ENCODE results near the gene SRGAP3. TPM values are rescaled to one million over a fixed set of nuclear protein-coding genes. Genes with fewer than 3 reads are reported as not detected.
A peak's percentile ranks its signal among the peaks of the same experiment; 100 is the strongest.

SRGAP3 gene
- total RNA-seq, 2 donors from 2014 or later, result 1.7 to 3.4 TPM

DNA sequence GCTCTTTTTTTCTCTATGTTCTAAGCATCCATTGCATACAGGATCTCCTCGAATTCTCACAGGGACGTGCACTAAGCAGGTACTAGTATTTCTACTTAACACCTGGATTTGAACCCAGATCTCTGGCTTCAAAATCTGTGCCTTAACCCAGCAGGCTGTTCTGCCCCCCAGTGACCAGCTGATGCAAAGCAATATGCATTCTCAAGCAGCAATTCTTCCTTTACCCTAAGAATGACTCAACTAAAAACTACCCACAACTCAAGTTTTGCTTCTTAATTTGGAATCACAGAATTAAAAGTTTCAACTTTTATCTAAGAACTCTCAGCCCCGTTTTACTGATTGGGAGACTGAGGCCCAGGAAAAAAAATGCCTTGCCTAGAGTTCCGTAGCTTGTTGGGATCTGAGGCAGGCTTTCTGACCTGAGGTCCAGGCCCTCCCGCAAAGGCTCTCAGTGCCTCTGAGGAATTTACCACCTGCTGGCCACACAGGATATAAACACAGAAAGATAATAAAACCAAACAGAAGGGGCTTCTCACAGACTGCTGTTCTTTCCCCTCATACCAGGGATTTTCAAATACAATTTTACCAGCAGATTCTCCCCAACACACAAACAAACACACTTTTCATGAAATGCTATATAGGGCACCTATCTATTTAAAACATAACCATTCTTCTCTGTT is 170.7 kb downstream of the SRGAP3 start:
- intact Hi-C loops (cut with DNase I), result no loop called here
- no peak for DNase-seq (ENCODE audit: low spot score)

- no peak for DNase-seq (ENCODE audit: low spot score)
- intact Hi-C loops (cut with DNase I), result no loop called here
Measured at GRCh38 chr3:9077029-9077428, 172.4 kb downstream of the SRGAP3 start.

- DNase-seq (ENCODE audit: low spot score), result no peak
- intact Hi-C loops (cut with DNase I), result no loop called here
Measured at GRCh38 chr3:9075762-9076161, 173.7 kb downstream of the SRGAP3 start.

- intact Hi-C loops (cut with DNase I), result no loop called here
- no peak for DNase-seq (ENCODE audit: low spot score)
Measured at GRCh38 chr3:9074079-9074478, 175.4 kb downstream of the SRGAP3 start.

- DNase-seq (ENCODE audit: low spot score), result no peak
- intact Hi-C loops (cut with DNase I), result no loop called here
Measured at GRCh38 chr3:9072667-9073009, 176.8 kb downstream of the SRGAP3 start.

- intact Hi-C loops (cut with DNase I), result no loop called here
Measured at GRCh38 chr3:9071936-9072666, 177.3 kb downstream of the SRGAP3 start.

DNA sequence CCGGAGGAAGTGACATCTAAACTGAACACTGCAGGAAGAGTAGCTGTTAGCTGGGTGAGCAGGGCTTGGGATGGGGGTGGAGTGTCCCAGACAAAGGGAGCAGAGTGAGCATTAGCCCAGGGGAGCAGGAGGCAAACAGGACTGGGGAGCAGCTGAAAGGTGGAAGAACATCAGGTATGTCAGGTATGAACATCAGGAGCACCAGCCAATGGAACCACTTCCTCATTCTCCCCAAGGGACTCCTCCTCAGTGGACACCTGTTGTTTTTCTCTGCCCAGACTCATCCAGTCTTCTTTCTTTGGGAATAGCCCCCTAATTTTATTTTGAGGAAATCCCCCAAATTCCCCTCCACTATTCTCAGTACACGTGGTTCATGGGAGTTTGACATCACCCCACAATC is 178.5 kb downstream of the SRGAP3 start:
- intact Hi-C loops (cut with DNase I), result no loop called here

More at GRCh38 chr3:9071936-9072666, 177.3 kb downstream of the SRGAP3 start:
- DNase-seq (ENCODE audit: low spot score), result peak; percentile 64

GRCh38 chr3:9069971-9070370 is 179.5 kb downstream of the SRGAP3 start:
- intact Hi-C loops (cut with DNase I), result loop anchor here (5.0 to 10.0 kb wide), 2 partner anchors 75 to 98 kb away; no protein-coding TSS in a partner anchor

More for the DNA sequence above, 178.5 kb downstream of the SRGAP3 start:
- DNase-seq (ENCODE audit: low spot score), result no peak

GRCh38 chr3:9068051-9068450 is 181.4 kb downstream of the SRGAP3 start:
- no peak for DNase-seq (ENCODE audit: low spot score)
- intact Hi-C loops (cut with DNase I), result loop anchor here (5.0 to 10.0 kb wide), 2 partner anchors 73 to 96 kb away; no protein-coding TSS in a partner anchor

More at GRCh38 chr3:9069971-9070370, 179.5 kb downstream of the SRGAP3 start:
- DNase-seq (ENCODE audit: low spot score), result no peak

DNA sequence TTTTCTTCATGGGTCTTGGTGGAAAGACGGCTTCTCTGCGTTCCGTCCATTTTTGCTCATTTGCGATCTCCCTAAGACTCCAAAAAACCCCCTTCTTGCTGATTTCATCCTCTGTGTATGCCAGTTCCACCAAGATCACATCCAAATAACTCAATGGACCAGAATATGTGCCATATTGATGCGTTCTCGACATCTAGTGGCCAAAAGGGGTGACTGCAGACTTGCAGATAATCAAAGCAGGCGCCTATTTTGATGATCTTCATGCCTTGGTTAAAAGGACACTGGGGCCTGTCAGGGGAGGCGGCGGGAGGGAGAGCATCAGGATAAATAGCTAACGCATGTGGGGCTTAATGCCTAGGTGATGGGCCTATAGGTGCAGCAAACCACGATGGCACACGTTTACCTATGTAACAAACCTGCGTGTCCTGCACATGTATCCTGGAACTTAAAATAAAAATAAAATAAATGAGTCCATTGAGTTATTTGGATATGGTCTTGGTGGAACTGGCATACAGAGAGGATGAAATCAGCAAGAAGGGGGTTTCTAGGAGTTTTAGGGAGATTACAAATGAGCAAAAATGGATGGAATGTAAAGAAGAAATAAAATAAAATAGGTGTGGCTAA is 182.0 kb downstream of the SRGAP3 start:
- intact Hi-C loops (cut with DNase I), result loop anchor here (5.0 to 10.0 kb wide), 2 partner anchors 73 to 95 kb away; no protein-coding TSS in a partner anchor
- DNase-seq (ENCODE audit: low spot score), result no peak

- intact Hi-C loops (cut with DNase I), result loop anchor here (5.0 to 10.0 kb wide), 2 partner anchors 72 to 94 kb away; no protein-coding TSS in a partner anchor
- DNase-seq (ENCODE audit: low spot score), result no peak
Measured at GRCh38 chr3:9066775-9067174, 182.7 kb downstream of the SRGAP3 start.

DNA sequence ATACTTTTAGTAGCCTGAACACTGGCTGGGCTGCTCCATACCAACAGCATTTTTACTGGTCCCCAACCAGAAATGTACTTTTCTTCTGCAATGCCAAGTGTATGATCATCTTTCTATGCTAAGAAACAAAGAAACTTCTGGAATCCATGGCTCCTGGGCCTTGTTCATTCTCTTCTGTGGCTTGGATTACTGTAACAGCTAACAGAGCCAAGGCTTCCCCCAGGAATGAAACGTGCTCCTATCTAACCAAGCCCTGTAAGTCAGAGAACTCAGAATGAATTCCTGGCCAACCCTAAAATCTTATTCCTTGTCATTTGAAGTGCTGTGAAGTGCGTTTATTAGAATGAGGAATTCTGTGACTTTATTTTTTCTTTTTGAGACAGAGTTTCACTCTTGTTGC is 183.3 kb downstream of the SRGAP3 start:
- DNase-seq (ENCODE audit: low spot score), result no peak
- intact Hi-C loops (cut with DNase I), result loop anchor here (5.0 to 10.0 kb wide), 2 partner anchors 71 to 94 kb away; no protein-coding TSS in a partner anchor

GRCh38 chr3:9064850-9065249 is 184.6 kb downstream of the SRGAP3 start:
- intact Hi-C loops (cut with DNase I), result loop anchor here (5.0 to 10.0 kb wide), 3 partner anchors 70 to 93 kb away; no protein-coding TSS in a partner anchor
- no peak for DNase-seq (ENCODE audit: low spot score)

DNA sequence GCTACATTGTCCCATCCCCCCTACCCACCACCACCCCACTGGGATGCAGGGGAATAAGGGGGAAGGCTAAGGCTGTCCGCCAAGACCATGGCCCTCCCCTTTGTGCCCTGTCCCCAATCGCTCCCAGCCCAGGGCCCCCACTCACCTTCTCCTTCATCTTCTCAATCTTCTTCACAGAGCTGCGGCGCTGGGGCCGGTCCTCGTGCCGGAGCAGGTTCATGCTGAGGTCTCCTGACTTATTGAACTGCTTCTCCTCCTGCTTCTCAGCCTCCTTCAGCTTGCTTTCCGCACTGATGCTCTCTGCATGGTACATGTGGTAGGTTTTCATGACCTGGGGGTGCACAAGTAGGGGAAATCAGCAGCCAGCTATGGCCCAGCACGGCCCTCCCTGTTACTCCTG is 185.2 kb downstream of the SRGAP3 start:
- no peak for DNase-seq (ENCODE audit: low spot score)
- intact Hi-C loops (cut with DNase I), result loop anchor here (5.0 to 10.0 kb wide), 2 partner anchors 69 to 72 kb away; no protein-coding TSS in a partner anchor

- intact Hi-C loops (cut with DNase I), result loop anchor here (5.0 to 10.0 kb wide), 2 partner anchors 68 to 70 kb away; no protein-coding TSS in a partner anchor
- DNase-seq (ENCODE audit: low spot score), result no peak
Measured at GRCh38 chr3:9062570-9062969, 186.9 kb downstream of the SRGAP3 start.

DNA sequence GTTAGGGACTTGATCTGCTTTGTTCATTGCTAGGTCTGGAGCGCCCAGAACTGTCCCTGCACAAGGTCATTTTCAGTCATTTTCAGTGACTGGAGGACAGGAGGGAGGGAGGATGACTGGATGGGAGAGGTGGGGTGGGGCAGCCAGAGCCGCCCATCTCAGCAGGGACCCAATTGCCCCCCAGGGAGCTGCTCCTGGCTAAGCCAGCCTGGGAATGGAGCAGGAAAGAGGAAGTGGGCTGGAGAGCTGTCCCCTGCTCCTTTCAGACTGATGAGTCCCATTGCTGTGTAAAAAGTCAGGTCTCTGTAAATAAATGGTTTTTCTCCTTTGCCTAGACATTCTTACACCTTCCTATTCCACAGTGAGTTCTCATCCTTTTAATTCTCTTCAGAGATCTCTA is 187.8 kb downstream of the SRGAP3 start:
- intact Hi-C loops (cut with DNase I), result loop anchor here (5.0 to 10.0 kb wide), 2 partner anchors 67 to 69 kb away; no protein-coding TSS in a partner anchor
- no peak for DNase-seq (ENCODE audit: low spot score)

DNA sequence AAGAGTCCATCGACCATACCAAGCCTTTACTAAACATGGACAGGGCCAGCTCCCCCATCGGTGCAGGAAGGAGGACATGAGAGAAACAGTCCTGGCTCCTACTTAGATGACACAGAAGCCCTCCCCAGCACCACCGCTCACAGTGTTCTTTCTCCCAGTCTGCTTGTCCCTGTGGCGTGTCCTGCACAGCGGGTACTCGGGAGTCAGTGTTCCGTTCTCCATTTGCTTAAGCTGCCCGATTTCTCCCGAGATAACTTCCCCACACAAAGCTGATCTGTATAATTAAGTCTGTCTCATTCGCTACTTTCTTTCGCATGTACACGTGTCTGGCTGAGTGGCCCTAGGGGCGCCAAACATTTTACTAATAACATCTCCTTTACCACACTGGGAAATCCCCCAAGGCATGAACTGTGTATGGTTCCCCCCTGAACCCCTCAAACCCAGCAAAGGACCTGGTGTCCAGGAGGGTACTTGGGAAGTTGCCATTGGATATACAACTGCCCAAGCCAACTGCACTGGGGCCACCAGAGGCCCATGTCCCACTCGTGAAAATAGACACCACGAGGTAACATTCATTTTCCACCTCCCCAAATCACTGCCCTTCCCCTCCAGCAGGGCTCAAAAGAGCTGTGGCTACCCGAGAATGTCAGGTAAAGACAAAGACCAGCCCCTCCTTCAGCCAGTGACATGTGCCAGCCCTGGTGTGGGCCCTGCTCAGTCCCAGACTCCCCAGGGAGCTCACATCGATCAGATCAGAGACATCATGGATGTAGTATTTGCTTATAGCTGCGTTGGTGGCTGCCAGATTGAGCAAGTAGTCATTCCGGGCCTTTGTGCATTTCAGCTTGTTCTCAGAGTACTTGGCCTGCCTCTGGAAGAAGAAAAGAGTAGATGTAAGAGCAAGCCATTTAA is 189.7 kb downstream of the SRGAP3 start:
- intact Hi-C loops (cut with DNase I), result loop anchor here (5.0 to 10.0 kb wide), 2 partner anchors 65 to 67 kb away; no protein-coding TSS in a partner anchor
- no peak for DNase-seq (ENCODE audit: low spot score)

DNA sequence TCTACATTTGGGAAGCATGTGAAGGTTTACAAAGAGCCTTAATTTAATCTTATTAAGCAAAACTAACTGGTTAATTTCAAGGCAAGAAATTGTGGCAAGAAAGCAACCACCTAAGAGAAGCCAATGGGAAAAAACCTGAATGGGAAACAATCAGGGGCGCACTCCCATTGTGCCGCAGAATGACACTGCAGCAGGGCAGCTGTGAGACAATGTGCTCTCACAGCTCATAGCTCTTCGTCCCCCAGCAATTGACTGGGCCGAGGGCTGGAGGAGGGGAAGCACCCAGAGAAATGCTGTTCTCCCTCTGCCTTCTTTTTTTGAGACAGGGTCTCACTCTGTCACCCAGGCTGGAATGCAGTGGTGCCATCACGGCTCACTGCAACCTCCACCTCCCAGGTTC is 192.9 kb downstream of the SRGAP3 start:
- no peak for DNase-seq (ENCODE audit: low spot score)

More for the DNA sequence above, 192.9 kb downstream of the SRGAP3 start:
- intact Hi-C loops (cut with DNase I), result no loop called here
